Epithelial cell of proximal tubule (primary cell): Measurements from ENCODE around the gene MTA3. TPM values are rescaled to one million over a fixed set of nuclear protein-coding genes. Genes with fewer than 3 reads are reported as not detected.
"Not testable (repeated sequence)": the region's sequence is repeated elsewhere in the genome, so short reads cannot be mapped to it uniquely, and the experiment has no call there.

ENCODE experiments used
- DNase-seq: peaks from one replicate; pipeline ENCODE4 v3.0.0-alpha.2; 2011; ENCODE audit warnings: low read depth
- H3K4me3 ChIP-seq: 2 replicates; pipeline ENCODE4 v1.5.1; 2011; ENCODE audit warnings: low read depth, mild to moderate bottlenecking, low read length
- total RNA-seq: library from RNA; depleted of rRNA; stranded (reverse); fragments of >200 nt; gene quantifications from 2 replicates; pipeline ENCODE4 v1.2.3, GENCODE V29; 2015
- TF ChIP-seq, protein P1 (sequence below): conservative IDR thresholded peaks from 2 replicates; pipeline ENCODE4 v1.5.1; 2012; ENCODE audit warnings: low read depth, mild to moderate bottlenecking, low read length

Gene MTA3
- total RNA-seq, 1 donor from 2014 or later: 17.8 TPM

DNA sequence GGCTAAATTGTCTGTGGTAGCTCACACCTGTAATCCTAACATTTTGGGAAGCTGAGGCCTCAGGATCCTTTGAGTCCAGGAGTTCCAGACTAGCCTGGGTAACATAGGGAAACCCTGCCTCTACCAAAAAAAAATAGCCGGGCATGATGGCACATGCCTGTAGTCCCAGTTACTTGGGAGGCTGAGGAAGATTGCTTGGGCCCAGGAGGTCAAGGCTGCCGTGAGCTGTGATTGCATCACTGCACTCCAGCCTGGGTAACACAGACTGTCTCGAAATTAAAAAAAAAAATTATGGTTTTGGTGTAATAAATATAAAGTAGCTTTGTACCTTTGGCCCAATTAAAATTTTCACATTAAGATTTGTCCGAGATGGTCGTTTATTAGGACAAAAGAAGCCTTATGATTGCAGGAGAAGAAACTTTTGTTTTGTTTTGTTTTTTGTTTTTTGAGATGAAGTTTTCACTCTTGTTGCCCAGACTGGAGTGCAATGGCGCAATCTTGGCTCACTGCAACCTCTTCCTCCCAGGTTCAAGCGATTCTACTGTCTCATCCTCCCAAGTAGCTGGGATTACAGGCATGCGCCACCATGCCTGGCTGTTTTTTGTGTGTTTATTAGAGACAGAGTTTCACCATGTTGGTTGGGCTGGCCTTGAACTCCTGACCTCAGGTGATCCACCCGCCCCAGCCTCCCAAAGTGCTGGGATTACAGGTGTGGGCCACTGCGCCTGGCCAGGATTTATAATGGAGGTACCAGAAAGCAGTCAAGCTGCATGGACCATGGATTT, 4.1 kb downstream of the MTA3 start:
- TF ChIP-seq, protein P1, sequence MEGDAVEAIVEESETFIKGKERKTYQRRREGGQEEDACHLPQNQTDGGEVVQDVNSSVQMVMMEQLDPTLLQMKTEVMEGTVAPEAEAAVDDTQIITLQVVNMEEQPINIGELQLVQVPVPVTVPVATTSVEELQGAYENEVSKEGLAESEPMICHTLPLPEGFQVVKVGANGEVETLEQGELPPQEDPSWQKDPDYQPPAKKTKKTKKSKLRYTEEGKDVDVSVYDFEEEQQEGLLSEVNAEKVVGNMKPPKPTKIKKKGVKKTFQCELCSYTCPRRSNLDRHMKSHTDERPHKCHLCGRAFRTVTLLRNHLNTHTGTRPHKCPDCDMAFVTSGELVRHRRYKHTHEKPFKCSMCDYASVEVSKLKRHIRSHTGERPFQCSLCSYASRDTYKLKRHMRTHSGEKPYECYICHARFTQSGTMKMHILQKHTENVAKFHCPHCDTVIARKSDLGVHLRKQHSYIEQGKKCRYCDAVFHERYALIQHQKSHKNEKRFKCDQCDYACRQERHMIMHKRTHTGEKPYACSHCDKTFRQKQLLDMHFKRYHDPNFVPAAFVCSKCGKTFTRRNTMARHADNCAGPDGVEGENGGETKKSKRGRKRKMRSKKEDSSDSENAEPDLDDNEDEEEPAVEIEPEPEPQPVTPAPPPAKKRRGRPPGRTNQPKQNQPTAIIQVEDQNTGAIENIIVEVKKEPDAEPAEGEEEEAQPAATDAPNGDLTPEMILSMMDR: no peak
- H3K4me3 ChIP-seq: no peak overlapping the region
- no peak for DNase-seq

DNA sequence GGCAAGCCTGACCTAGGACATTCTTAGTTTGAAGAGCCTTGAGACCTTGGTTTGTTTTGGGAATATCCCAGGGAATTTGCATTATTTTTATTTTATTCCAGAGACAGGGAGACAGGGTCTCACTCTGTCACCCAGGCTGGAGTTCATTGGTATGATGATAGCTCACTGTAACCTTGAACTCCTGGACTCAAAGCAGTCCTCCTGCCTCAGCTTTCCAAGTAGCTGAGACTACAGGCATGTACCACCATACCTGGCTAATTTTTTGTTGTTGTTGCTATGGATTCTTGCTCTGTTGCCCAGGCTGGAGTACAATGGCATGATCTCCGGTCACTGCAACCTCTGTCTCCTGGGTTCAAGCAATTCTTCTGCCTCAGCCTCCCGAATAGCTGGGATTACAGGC, 4.8 kb downstream of the MTA3 start:
- DNase-seq: no peak
- TF ChIP-seq, protein P1: no peak
- no peak overlapping the region for H3K4me3 ChIP-seq

DNA sequence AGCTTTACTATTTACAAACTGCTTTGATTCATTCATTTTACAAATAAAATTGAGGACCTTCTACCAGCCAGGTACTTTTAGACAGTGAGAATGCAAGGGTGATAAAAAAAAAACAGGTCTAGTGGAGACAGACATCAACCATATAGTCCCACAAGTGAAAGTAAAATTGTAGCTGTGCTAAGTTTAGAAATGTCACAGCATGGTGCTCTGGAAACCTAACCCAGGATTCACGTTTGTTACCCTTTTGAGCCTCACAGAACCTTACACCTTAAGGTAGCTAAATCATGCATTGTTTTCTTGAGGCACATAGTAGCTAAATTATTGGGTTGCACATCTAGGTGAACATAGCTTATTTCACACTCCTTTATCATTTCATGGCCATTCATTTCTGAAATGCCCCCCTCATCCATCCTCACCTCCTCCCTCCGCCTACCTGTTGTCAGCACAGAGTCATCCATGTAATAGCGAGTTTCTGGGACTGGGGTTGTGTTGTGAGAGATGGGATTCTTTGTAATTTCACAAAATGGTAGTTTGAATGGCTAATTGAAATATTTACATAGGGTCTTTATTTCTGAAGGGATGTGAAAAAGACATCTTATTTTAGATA, 7.1 kb downstream of the MTA3 start:
- no peak for DNase-seq
- H3K4me3 ChIP-seq: no peak overlapping the region
- TF ChIP-seq, protein P1: no peak

DNA sequence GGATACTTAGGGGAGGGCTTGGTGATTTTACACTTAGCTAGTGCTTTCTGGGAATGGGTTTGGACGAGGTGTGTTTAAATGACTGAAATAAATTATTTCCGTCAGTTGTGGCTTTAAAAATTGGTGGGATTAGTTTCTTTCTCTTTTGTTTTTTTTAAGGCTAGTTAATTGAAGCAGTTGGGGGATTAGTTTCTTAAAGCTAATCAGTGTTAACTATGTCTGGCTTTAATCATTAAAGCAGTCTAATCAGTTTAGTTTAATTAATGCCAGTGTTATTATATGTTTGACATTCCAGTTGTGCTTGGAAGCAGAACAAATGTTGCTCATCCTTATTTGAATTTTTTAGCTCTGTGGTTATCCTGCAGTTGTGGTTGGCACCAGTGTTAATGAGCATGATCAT, 10.2 kb downstream of the MTA3 start:
- H3K4me3 ChIP-seq: no peak overlapping the region
- TF ChIP-seq, protein P1: no peak
- no peak for DNase-seq

DNA sequence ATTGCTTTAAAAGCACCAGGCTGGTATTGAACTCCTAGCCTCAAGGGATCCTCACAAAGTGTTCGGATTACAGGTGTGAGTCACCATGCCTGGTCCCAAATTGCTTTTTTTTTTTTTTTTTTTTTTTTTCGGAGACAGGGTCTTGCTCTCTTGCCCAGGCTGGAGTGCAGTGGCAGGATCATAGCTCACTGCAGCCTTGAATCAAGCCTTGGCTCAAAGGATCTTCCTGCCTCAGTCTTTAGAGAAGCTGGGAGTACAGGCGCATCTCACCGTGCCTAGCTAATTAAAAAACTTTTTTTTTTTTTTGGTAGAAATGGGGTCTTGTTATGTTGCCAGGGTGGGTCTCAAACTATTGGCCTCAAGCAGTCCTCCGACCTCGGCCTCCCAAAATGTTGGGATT, 12.8 kb downstream of the MTA3 start:
- H3K4me3 ChIP-seq: no peak overlapping the region
- no peak for DNase-seq
- TF ChIP-seq, protein P1: no peak

DNA sequence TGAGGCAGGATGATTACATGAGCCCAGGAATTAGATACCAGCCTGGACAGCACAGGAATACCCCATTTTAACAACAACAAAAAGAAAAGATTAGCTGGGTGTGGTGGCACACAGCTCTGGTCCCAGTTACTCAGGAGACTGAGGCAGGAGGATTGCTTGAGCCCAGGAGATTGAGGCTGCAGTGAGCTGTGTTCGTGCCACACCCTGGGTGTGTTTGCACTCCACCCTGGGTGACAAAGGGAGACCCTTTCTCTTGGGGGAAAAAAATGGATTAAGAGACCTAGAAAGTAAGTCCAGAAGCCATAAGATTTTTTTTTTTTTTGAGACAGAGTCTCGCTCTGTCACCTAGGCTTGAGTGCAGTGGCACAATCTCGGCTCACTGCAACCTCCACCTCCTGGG, 16.2 kb downstream of the MTA3 start:
- H3K4me3 ChIP-seq, DNase-seq: not testable (repeated sequence)

DNA sequence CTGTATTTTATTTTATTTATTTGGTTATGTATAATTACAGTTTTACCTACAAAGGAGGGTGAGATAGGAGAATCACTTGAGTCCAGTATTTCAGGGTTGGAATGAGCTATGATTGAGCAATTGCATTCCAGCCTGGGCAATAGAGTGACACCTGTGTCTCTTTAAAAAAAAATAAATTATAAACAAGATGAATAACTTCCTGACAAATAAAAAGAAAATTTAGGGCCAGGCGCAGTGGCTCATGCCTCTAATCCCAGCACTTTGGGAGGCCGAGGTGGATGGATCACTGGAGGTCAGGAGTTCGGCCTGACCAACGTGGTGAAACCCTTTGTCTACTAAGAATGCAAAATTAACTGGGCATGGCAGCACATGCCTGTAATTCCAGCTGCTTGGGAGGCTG, 17.3 kb downstream of the MTA3 start:
- H3K4me3 ChIP-seq: no peak overlapping the region
- peak; percentile 56 for DNase-seq
- TF ChIP-seq, protein P1: no peak
